Heart left ventricle (tissue), 13 donors: ENCODE measurements around the gene TMEM270.

Source experiments
- POLR2A ChIP-seq, 2 donors: fragments of 450-650 bp; IDR thresholded peaks; one replicate each; pipeline ENCODE4 v1.6.1; 2017; ENCODE audit warnings: antibody characterized with exemption in 2 of 2, mild to moderate bottlenecking in 2 of 2, moderate library complexity in 2 of 2
- TF ChIP-seq, protein P1 (sequence below), 12 donors: fragments of 200-600 bp; sonication (generic) in 4 of 12; IDR thresholded peaks; one replicate each; pipeline versions ENCODE4 v1.5.0 to v1.8.0; 2018 to 2022; ENCODE audit warnings: antibody characterized with exemption in 12 of 12, mild to moderate bottlenecking in 5 of 12
- donor health status: ischemic (EF 13 %, LVEDD 7.1; RV severe dilation, severe dysfunction).
- donor health status: DM: no; HTN: yes; CAD: no.
- donor health status: DM: no; HTN: no; CAD: no.
- donor health status: ischemic (EF 25% LVEDD 6.9; RV normal size, moderate dysfunction).
- donor health status: ischemic (EF 25% LVEDD 5.7; RV mildly dilated, moderate dysfunction).
- donor health status: ischemic (EF 35%, LVEDD 5.7; RV mildly dilated, moderate dysfunction).
- donor health status: nonischemic (EF 11% LVEDD 7.7; RV severe dilation, severe dysfunction).
- donor health status: DM: yes; HTN: yes; CAD: no.
- donor health status: PGD.
- donor health status: ischemic (EF 29% LVEDD 5.4; RV normal size, mild dysfunction).
- donor health status: nonischemic (EF 23%, LVEDD 6.1; RV moderate dilation, normal function).

DNA sequence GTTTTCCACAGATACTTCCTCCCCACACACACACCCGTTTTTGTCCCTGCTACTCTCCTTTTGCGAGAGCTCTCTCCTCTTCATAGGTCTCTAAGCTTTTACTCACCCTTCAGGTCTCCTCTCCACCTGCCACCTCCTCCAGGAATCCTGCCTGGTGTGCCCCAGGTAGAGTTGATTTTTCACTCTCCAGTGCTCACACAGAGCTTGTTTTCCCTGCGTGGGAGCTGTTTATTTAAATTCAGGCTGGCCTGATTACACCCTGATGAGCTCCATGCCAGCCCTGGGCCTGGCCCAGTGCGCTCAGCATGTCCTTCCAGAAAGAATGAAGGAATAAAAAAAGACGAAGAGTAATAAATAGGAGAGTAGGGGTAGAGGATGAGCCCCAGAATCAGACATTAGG lies 37.7 kb upstream of the TMEM270 start:
- TF ChIP-seq, protein P1, sequence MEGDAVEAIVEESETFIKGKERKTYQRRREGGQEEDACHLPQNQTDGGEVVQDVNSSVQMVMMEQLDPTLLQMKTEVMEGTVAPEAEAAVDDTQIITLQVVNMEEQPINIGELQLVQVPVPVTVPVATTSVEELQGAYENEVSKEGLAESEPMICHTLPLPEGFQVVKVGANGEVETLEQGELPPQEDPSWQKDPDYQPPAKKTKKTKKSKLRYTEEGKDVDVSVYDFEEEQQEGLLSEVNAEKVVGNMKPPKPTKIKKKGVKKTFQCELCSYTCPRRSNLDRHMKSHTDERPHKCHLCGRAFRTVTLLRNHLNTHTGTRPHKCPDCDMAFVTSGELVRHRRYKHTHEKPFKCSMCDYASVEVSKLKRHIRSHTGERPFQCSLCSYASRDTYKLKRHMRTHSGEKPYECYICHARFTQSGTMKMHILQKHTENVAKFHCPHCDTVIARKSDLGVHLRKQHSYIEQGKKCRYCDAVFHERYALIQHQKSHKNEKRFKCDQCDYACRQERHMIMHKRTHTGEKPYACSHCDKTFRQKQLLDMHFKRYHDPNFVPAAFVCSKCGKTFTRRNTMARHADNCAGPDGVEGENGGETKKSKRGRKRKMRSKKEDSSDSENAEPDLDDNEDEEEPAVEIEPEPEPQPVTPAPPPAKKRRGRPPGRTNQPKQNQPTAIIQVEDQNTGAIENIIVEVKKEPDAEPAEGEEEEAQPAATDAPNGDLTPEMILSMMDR (IDR thresholded peaks at IDR 0.05) = no peak
- no peak for TF ChIP-seq POLR2A (IDR thresholded peaks at IDR 0.05)
